ENCODE results near the gene RNU1-2.

DNA sequence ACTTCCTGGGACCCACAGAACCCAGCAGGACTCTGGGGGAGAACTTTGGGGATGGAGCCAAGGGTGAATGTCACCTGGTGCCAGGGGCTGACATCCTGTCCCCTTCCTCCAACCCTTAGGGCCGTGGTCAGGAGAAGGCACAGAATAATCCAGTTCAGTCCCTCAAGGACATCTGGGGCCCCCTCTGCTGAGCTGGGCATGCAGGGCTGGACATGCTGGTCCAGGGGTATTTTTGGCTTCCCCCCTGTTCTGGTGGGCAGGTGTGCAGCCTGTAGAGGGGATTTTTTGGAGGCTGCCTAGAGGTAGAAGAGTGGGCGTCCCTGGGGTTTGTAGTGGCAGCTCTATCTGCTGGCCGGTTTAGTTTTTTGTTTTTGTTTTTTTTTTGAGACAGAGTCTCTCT, 22.6 kb downstream of the RNU1-2 start:
- TF ChIP-seq, protein P1, sequence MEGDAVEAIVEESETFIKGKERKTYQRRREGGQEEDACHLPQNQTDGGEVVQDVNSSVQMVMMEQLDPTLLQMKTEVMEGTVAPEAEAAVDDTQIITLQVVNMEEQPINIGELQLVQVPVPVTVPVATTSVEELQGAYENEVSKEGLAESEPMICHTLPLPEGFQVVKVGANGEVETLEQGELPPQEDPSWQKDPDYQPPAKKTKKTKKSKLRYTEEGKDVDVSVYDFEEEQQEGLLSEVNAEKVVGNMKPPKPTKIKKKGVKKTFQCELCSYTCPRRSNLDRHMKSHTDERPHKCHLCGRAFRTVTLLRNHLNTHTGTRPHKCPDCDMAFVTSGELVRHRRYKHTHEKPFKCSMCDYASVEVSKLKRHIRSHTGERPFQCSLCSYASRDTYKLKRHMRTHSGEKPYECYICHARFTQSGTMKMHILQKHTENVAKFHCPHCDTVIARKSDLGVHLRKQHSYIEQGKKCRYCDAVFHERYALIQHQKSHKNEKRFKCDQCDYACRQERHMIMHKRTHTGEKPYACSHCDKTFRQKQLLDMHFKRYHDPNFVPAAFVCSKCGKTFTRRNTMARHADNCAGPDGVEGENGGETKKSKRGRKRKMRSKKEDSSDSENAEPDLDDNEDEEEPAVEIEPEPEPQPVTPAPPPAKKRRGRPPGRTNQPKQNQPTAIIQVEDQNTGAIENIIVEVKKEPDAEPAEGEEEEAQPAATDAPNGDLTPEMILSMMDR (IDR thresholded peaks at IDR 0.05; ENCODE audit: low read depth, low read length, poor library complexity, severe bottlenecking): no peak
- no peak for TF ChIP-seq EZH2phosphoT487 (IDR thresholded peaks at IDR 0.05; ENCODE audit: borderline replicate concordance, low read length)

Data from DOHH2 (cell line).